HG02610 (cell line): ENCODE data around the gene MED16.
"Not testable (repeated sequence)": the region's sequence is repeated elsewhere in the genome, so short reads cannot be mapped to it uniquely, and the experiment has no call there.

Experiments used
- ATAC-seq: cut with Tn5 transposase; IDR thresholded peaks from one replicate; pipeline ENCODE4 v1.9.1; 2021; ENCODE audit warnings: mild to moderate bottlenecking, moderate library complexity; ENCODE audit not compliant: unreplicated experiment

Gene MED16

GRCh38 chr19:911197-912033 is 18.4 kb upstream of the MED16 start:
- no peak for ATAC-seq

- peak; percentile 36 for ATAC-seq
These were observed 14.3 kb upstream of the MED16 start for GRCh38 chr19:907183-907853.

GRCh38 chr19:906480-906879 is 13.5 kb upstream of the MED16 start:
- no peak for ATAC-seq

GRCh38 chr19:904545-904944 is 11.6 kb upstream of the MED16 start:
- ATAC-seq = no peak

GRCh38 chr19:903266-903797 is 10.3 kb upstream of the MED16 start:
- ATAC-seq = no peak

GRCh38 chr19:902446-903226 is 9.6 kb upstream of the MED16 start:
- ATAC-seq = no peak

- ATAC-seq = no peak
These were observed 9.0 kb upstream of the MED16 start for GRCh38 chr19:902093-902370.

- no peak for ATAC-seq
These were observed 8.5 kb upstream of the MED16 start for GRCh38 chr19:901216-902092.

GRCh38 chr19:900302-901111 is 7.5 kb upstream of the MED16 start:
- ATAC-seq = no peak

- no peak for ATAC-seq
These were observed 7.0 kb upstream of the MED16 start for GRCh38 chr19:900043-900301.

GRCh38 chr19:899336-900042 is 6.5 kb upstream of the MED16 start:
- no peak for ATAC-seq

- no peak for ATAC-seq
These were observed 5.7 kb upstream of the MED16 start for GRCh38 chr19:898663-899062.

GRCh38 chr19:897442-898039 is 4.6 kb upstream of the MED16 start:
- no peak for ATAC-seq

GRCh38 chr19:896999-897398 is 4.0 kb upstream of the MED16 start:
- ATAC-seq = no peak

GRCh38 chr19:896434-896833 is 3.4 kb upstream of the MED16 start:
- ATAC-seq = no peak

GRCh38 chr19:892243-892893 is 619 bp downstream of the MED16 start:
- ATAC-seq = no peak

GRCh38 chr19:891421-892200 is 1.4 kb downstream of the MED16 start:
- not testable (repeated sequence) for ATAC-seq

GRCh38 chr19:890831-891230 is 2.2 kb downstream of the MED16 start:
- no peak for ATAC-seq
